22Rv1 (cell line): Measurements from ENCODE around the gene GK2.

Source experiments
- CTCF ChIP-seq: fragments of 450-650 bp; IDR thresholded peaks from 2 replicates; pipeline ENCODE4 v1.5.1; 2017; ENCODE audit warnings: mild to moderate bottlenecking
- ZFX ChIP-seq: fragments of 450-650 bp; IDR thresholded peaks from 2 replicates; pipeline ENCODE4 v1.6.1; 2017; ENCODE audit warnings: antibody characterized with exemption, borderline replicate concordance

- no peak for TF ChIP-seq CTCF
- no peak for TF ChIP-seq ZFX
These were observed 49.6 kb downstream of the GK2 start for GRCh38 chr4:79358438-79358837.
